Effector CD8-positive, alpha-beta T cell (primary cell): ENCODE results near the gene FGD3.
"Not testable (repeated sequence)": the region's sequence is repeated elsewhere in the genome, so short reads cannot be mapped to it uniquely, and the experiment has no call there.

Source experiments
- DNase-seq: peaks from one replicate; lab custom pipeline; 2025; lab: John Stamatoyannopoulos, UW
- total RNA-seq, 4 experiments: gene quantifications; one replicate each; lab custom pipeline; 2026; lab: John Stamatoyannopoulos, UW

The FGD3 gene
- total RNA-seq: 212 to 498 (median 393) reads per million in 4 experiments

- DNase-seq: no peak
Observed at GRCh38 chr9:92947268-92948037, at the start of gene FGD3. FGD3 (plus strand) TSS chr9:92947523; CDS start chr9:92976257, 28,734 bp downstream.

- DNase-seq: not testable (repeated sequence)
Observed at GRCh38 chr9:92905137-92905536, 42.2 kb upstream of the FGD3 start.

- no peak for DNase-seq
Observed at GRCh38 chr9:92911511-92912475, 35.5 kb upstream of the FGD3 start.

- DNase-seq: no peak
Observed at GRCh38 chr9:92917176-92917800, 30.0 kb upstream of the FGD3 start.

GRCh38 chr9:92920437-92920836 is 26.9 kb upstream of the FGD3 start:
- no peak for DNase-seq

- DNase-seq: no peak
Observed at GRCh38 chr9:92931606-92932005, 15.7 kb upstream of the FGD3 start.

GRCh38 chr9:92934321-92934720 is 13.0 kb upstream of the FGD3 start:
- DNase-seq: no peak

GRCh38 chr9:92938025-92938424 is 9.3 kb upstream of the FGD3 start:
- DNase-seq: no peak

GRCh38 chr9:92941861-92942260 is 5.5 kb upstream of the FGD3 start:
- no peak for DNase-seq

GRCh38 chr9:92942688-92943616 is 4.4 kb upstream of the FGD3 start:
- DNase-seq: no peak

GRCh38 chr9:92944921-92945320 is 2.4 kb upstream of the FGD3 start:
- DNase-seq: no peak

GRCh38 chr9:92945796-92946195 is 1.5 kb upstream of the FGD3 start:
- no peak for DNase-seq

GRCh38 chr9:92948038-92948534 is 763 bp downstream of the FGD3 start:
- no peak for DNase-seq

GRCh38 chr9:92948632-92949031 is 1.3 kb downstream of the FGD3 start:
- no peak for DNase-seq

- no peak for DNase-seq
Observed at GRCh38 chr9:92949266-92949982, 2.1 kb downstream of the FGD3 start.

GRCh38 chr9:92950359-92950955 is 3.1 kb downstream of the FGD3 start:
- no peak for DNase-seq

- DNase-seq: no peak
Observed at GRCh38 chr9:92952906-92953610, 5.7 kb downstream of the FGD3 start.

GRCh38 chr9:92954049-92954861 is 6.9 kb downstream of the FGD3 start:
- peak; percentile 60 for DNase-seq
